Hematopoietic multipotent progenitor cell treated with erythropoietin and hydrocortisone succinate and interleukin-3 and kit ligand, for 4 days (in vitro differentiated cells): Measurements from ENCODE around the gene FANCD2OS.
"Not testable (repeated sequence)": the region's sequence is repeated elsewhere in the genome, so short reads cannot be mapped to it uniquely, and the experiment has no call there.

Experiments used
- DNase-seq: peaks from one replicate; pipeline ENCODE4 v3.0.0-alpha.2; 2015

FANCD2OS gene

GRCh38 chr3:10090774-10091173 is 17.3 kb downstream of the FANCD2OS start:
- not testable (repeated sequence) for DNase-seq

GRCh38 chr3:10090179-10090578 is 17.9 kb downstream of the FANCD2OS start:
- DNase-seq, result no peak

- DNase-seq, result no peak
Measured at GRCh38 chr3:10088256-10088655, 19.8 kb downstream of the FANCD2OS start.

GRCh38 chr3:10085738-10086137 is 22.3 kb downstream of the FANCD2OS start:
- no peak for DNase-seq

GRCh38 chr3:10081871-10082270 is 26.2 kb downstream of the FANCD2OS start:
- DNase-seq, result no peak

- no peak for DNase-seq
Measured at GRCh38 chr3:10074666-10075065, 33.4 kb downstream of the FANCD2OS start.

GRCh38 chr3:10070077-10070476 is 38.0 kb downstream of the FANCD2OS start:
- DNase-seq, result not testable (repeated sequence)

DNA sequence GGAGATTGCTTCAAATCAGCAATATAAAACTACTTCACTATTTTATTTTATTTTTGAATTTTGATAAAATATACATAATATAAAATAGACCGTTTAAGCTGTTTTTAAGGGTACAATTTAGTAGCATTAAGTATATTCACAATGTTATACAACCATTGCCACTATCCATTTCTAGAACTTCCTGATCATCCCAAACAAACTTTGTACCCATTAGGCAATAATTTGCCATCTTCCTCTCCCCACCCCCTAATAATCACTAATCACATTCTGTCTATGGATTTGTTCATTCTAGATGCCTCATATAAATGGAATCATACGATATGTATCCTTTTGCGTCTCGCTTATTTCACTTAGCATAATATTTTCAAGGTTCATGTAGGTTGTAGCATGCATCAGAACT is 53.0 kb downstream of the FANCD2OS start:
- DNase-seq, result no peak
